ENCODE measurements around the gene MRPL4. TPM values are rescaled to one million over a fixed set of nuclear protein-coding genes. Genes with fewer than 3 reads are reported as not detected.

Gene MRPL4
- total and polyA plus RNA-seq, 2 of the 13 experiments (the other 11 are each of a cell fraction or from before 2014, with no cell fraction given), result 40.6 to 42.5 TPM

DNA sequence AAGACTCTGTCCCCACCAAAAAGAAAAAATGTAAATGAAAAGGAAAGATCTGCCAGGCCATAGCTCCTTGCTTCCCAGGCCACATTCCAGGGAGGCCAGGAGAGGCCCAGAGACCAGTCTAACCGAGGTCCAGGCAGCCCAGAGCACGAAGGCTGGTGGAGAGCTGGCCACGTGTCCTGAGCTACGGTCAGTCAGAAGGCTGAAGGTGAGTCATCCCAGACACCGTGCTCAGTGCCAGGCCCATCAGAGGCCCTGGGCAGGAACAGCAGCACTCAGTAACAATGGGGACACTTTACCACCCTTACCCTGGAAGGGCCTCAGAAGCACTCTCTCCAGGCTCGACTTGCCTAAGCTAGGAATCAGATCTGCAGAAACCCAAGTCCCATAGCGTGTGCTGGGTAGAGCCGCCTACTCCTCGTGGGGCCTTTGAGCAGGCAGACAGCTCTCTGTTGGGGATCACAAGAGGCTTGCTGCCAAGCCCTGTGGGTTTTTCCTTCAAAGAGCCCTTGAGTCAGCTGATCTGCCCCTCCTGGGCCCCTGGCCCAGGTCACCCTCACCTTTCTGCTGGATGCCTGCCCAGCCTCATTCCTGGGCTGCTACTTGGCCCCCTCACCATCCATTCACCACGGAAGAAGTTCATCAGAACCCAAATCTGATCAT lies 45.7 kb upstream of the MRPL4 start (continued):
- TF ChIP-seq ZMAT5 (CRISPR knock-in tag; IDR thresholded peaks at IDR 0.05; ENCODE audit: borderline replicate concordance, low read depth), result no peak
- no peak for TF ChIP-seq CBX2 (IDR thresholded peaks at IDR 0.05; ENCODE audit: low read depth, low read length)
- TF ChIP-seq CBX2 (CRISPR knock-in tag; IDR thresholded peaks at IDR 0.05; ENCODE audit: low read depth), result 0 out of 2 replicates have a peak, but pooled peaks have one; percentile 19
- no peak for TF ChIP-seq NBN (conservative IDR thresholded peaks at IDR 0.05)
- peak; percentile 50 for TF ChIP-seq GATAD2A (CRISPR knock-in tag; IDR thresholded peaks at IDR 0.05)
- TF ChIP-seq, protein P1, sequence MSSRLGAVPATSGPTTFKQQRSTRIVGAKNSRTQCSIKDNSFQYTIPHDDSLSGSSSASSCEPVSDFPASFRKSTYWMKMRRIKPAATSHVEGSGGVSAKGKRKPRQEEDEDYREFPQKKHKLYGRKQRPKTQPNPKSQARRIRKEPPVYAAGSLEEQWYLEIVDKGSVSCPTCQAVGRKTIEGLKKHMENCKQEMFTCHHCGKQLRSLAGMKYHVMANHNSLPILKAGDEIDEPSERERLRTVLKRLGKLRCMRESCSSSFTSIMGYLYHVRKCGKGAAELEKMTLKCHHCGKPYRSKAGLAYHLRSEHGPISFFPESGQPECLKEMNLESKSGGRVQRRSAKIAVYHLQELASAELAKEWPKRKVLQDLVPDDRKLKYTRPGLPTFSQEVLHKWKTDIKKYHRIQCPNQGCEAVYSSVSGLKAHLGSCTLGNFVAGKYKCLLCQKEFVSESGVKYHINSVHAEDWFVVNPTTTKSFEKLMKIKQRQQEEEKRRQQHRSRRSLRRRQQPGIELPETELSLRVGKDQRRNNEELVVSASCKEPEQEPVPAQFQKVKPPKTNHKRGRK (CRISPR knock-in tag; IDR thresholded peaks at IDR 0.05), result no peak
- no peak for TF ChIP-seq CEBPB (IDR thresholded peaks at IDR 0.05; ENCODE audit: borderline replicate concordance, low read depth, low read length)
- TF ChIP-seq SYNCRIP (IDR thresholded peaks at IDR 0.05; ENCODE audit: insufficient read depth, low read depth, low read length), result no peak
- TF ChIP-seq ZNF343 (CRISPR knock-in tag; IDR thresholded peaks at IDR 0.05), result no peak
- TF ChIP-seq SOX5 (CRISPR knock-in tag; IDR thresholded peaks at IDR 0.05; ENCODE audit: borderline replicate concordance), result peak; percentile 51; the same call in 1 of the 2 replicates
- TF ChIP-seq NR3C1 (CRISPR knock-in tag; IDR thresholded peaks at IDR 0.05), result no peak
- TF ChIP-seq MED13 (CRISPR knock-in tag; IDR thresholded peaks at IDR 0.05), result no peak
- TF ChIP-seq BRCA1 (CRISPR knock-in tag; IDR thresholded peaks at IDR 0.05), result no peak
- no peak for TF ChIP-seq E2F1 (CRISPR knock-in tag; IDR thresholded peaks at IDR 0.05)
- TF ChIP-seq ZEB1 (IDR thresholded peaks at IDR 0.05; ENCODE audit: insufficient replicate concordance, low read depth), result no peak
- no peak for TF ChIP-seq ZNF275 (CRISPR knock-in tag; IDR thresholded peaks at IDR 0.05; ENCODE audit: borderline replicate concordance)
- no peak for TF ChIP-seq MEIS2 (CRISPR knock-in tag; IDR thresholded peaks at IDR 0.05)
- TF ChIP-seq KLF13 (CRISPR knock-in tag; IDR thresholded peaks at IDR 0.05), result no peak
- no peak for TF ChIP-seq KDM4B (CRISPR knock-in tag; IDR thresholded peaks at IDR 0.05)
- no peak for TF ChIP-seq ZNF18 (CRISPR knock-in tag; IDR thresholded peaks at IDR 0.05; ENCODE audit: insufficient replicate concordance)
- TF ChIP-seq, protein P2, sequence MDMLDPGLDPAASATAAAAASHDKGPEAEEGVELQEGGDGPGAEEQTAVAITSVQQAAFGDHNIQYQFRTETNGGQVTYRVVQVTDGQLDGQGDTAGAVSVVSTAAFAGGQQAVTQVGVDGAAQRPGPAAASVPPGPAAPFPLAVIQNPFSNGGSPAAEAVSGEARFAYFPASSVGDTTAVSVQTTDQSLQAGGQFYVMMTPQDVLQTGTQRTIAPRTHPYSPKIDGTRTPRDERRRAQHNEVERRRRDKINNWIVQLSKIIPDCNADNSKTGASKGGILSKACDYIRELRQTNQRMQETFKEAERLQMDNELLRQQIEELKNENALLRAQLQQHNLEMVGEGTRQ (IDR thresholded peaks at IDR 0.05; ENCODE audit: low read depth, low read length), result peak; percentile 62
- TF ChIP-seq, protein P2 (CRISPR knock-in tag; IDR thresholded peaks at IDR 0.05; ENCODE audit: borderline replicate concordance), result peak; percentile 59; the same call in 1 of the 2 replicates
- TF ChIP-seq ZNF839 (CRISPR knock-in tag; IDR thresholded peaks at IDR 0.05; ENCODE audit: borderline replicate concordance), result no peak

Data from HepG2 (cell line).